GM23338 (cell line): ENCODE measurements around the gene PDF. TPM values are rescaled to one million over a fixed set of nuclear protein-coding genes. Genes with fewer than 3 reads are reported as not detected.

Source experiments
- ATAC-seq: fragments of 200-7000 bp; cut with Tn5 transposase; 3 replicates; pipeline ENCODE4 v1.9.1; 2020
- DNase-seq: peaks from one replicate; pipeline ENCODE4 v3.0.0-alpha.2; 2015; ENCODE audit warnings: low spot score
- H2AFZ ChIP-seq: fragments of 200-600 bp; sonication (generic); 2 replicates; pipeline ENCODE4 v1.8.0; 2016; ENCODE audit warnings: antibody characterized with exemption, mild to moderate bottlenecking, moderate library complexity
- H3F3A ChIP-seq: fragments of 200-600 bp; sonication (generic); replicated peaks from 2 replicates; pipeline ENCODE4 v1.8.0; 2017; ENCODE audit warnings: antibody characterized with exemption, mixed run types, low read depth
- H3K27ac ChIP-seq: fragments of 200-600 bp; sonication (generic); 2 replicates; pipeline ENCODE4 v1.6.1; 2016; ENCODE audit warnings: low read depth
- H3K27me3 ChIP-seq: fragments of 200-600 bp; sonication (generic); 2 replicates; pipeline ENCODE4 v1.8.0; 2016; ENCODE audit warnings: mild to moderate bottlenecking, mixed run types, moderate library complexity; ENCODE audit not compliant: insufficient read depth
- H3K36me3 ChIP-seq: fragments of 200-600 bp; sonication (generic); 2 replicates; pipeline ENCODE4 v1.8.0; 2016; ENCODE audit warnings: mild to moderate bottlenecking; ENCODE audit not compliant: insufficient read depth
- H3K4me1 ChIP-seq: fragments of 200-600 bp; sonication (generic); 2 replicates; pipeline ENCODE4 v1.8.0; 2016; ENCODE audit warnings: mild to moderate bottlenecking, moderate library complexity; ENCODE audit not compliant: insufficient read depth
- H3K4me2 ChIP-seq: fragments of 200-600 bp; sonication (generic); 2 replicates; pipeline ENCODE4 v1.7.1; 2017; ENCODE audit warnings: mixed run types
- H3K4me3 ChIP-seq: fragments of 200-600 bp; sonication (generic); 2 replicates; pipeline ENCODE4 v1.6.1; 2016; ENCODE audit warnings: mixed run types
- H3K79me2 ChIP-seq: fragments of 200-600 bp; sonication (generic); replicated peaks from 2 replicates; pipeline ENCODE4 v1.8.0; 2017; ENCODE audit warnings: mild to moderate bottlenecking; ENCODE audit not compliant: insufficient read depth
- H3K9me2 ChIP-seq: fragments of 200-600 bp; sonication (generic); 2 replicates; pipeline ENCODE4 v1.8.0; 2017; ENCODE audit not compliant: insufficient read depth
- H4K20me1 ChIP-seq: fragments of 200-600 bp; sonication (generic); replicated peaks from 2 replicates; pipeline ENCODE4 v1.8.0; 2017; ENCODE audit warnings: mild to moderate bottlenecking; ENCODE audit not compliant: insufficient read depth
- H3K27ac Mint-ChIP-seq: 2 replicates; pipeline ENCODE4 v1.8.0; 2020; ENCODE audit warnings: inconsistent platforms, mild to moderate bottlenecking, moderate library complexity, mixed read lengths
- H3K27me3 Mint-ChIP-seq: 3 replicates; pipeline ENCODE4 v1.8.0; 2022; ENCODE audit warnings: low read depth, mild to moderate bottlenecking, moderate library complexity, mixed read lengths, inconsistent platforms; ENCODE audit not compliant: insufficient read depth, poor library complexity
- H3K36me3 Mint-ChIP-seq: 3 replicates; pipeline ENCODE4 v1.8.0; 2021; ENCODE audit warnings: low read depth, mild to moderate bottlenecking, inconsistent platforms, moderate library complexity, mixed read lengths
- H3K4me1 Mint-ChIP-seq: 3 replicates; pipeline ENCODE4 v1.8.0; 2020; ENCODE audit warnings: mild to moderate bottlenecking, inconsistent platforms, mixed read lengths
- H3K4me3 Mint-ChIP-seq: 3 replicates; pipeline ENCODE4 v1.8.0; 2021; ENCODE audit warnings: moderate library complexity, mild to moderate bottlenecking, inconsistent platforms, mixed read lengths
- H3K9me3 Mint-ChIP-seq: 3 replicates; pipeline ENCODE4 v1.8.0; 2020; ENCODE audit warnings: moderate library complexity, mild to moderate bottlenecking, inconsistent platforms, mixed read lengths
- EZH2 ChIP-seq: fragments of 200-600 bp; sonication (generic); IDR thresholded peaks from one replicate; pipeline ENCODE4 v1.8.0; 2017; ENCODE audit warnings: antibody characterized with exemption, mild to moderate bottlenecking, low read depth; ENCODE audit not compliant: unreplicated experiment
- EZH2phosphoT487 ChIP-seq: fragments of 200-600 bp; sonication (generic); IDR thresholded peaks from one replicate; pipeline ENCODE4 v1.8.1; 2018; ENCODE audit warnings: antibody characterized with exemption; ENCODE audit not compliant: unreplicated experiment
- JUNB ChIP-seq: IDR thresholded peaks from one replicate; pipeline ENCODE4 v1.6.1; 2016; ENCODE audit warnings: antibody characterized with exemption; ENCODE audit not compliant: unreplicated experiment
- POLR2AphosphoS5 ChIP-seq: IDR thresholded peaks from 2 replicates; pipeline ENCODE4 v1.6.1; 2016; ENCODE audit warnings: antibody characterized with exemption, low read depth
- STAT1 ChIP-seq: IDR thresholded peaks from one replicate; pipeline ENCODE4 v1.6.1; 2016; ENCODE audit warnings: antibody characterized with exemption; ENCODE audit not compliant: unreplicated experiment
- ZNF114 ChIP-seq: fragments of 250-450 bp; sonication (Bioruptor Pico); IDR thresholded peaks from 2 replicates; pipeline ENCODE4 v1.5.0; 2020; ENCODE audit warnings: mild to moderate bottlenecking, moderate library complexity
- ZNF331 ChIP-seq: fragments of 250-450 bp; sonication (Bioruptor Pico); IDR thresholded peaks from 2 replicates; pipeline ENCODE4 v1.5.0; 2020; ENCODE audit warnings: low read depth, mild to moderate bottlenecking, moderate library complexity
- polyA plus RNA-seq: library from polyadenylated mRNA; unstranded; fragments of >200 nt; fragmentation: Nextera tagmentation; extraction: Ambion mirVana; gene quantifications from 2 replicates; pipeline ENCODE4 v1.2.1, GENCODE V29; 2016
- total RNA-seq: library from RNA; depleted of rRNA; stranded (reverse); fragments of >200 nt; shearing (Covaris generic); gene quantifications from 2 replicates; pipeline ENCODE4 v1.2.3, GENCODE V29; 2014
- TF ChIP-seq, protein P1 (sequence below): fragments of 250-450 bp; sonication (Bioruptor Pico); IDR thresholded peaks from 2 replicates; pipeline ENCODE4 v1.5.0; 2020; ENCODE audit warnings: mild to moderate bottlenecking, moderate library complexity

The PDF gene
- total and polyA plus RNA-seq, 2 experiments from 2014 or later = 18.8 to 43.4 TPM

- Histone ChIP-seq H3K27me3 (no peaks in the 10 kb centered on the region), H3K4me3 (peak overlapping the region; percentile 90), H4K20me1 (peaks cover 51% of the 10 kb centered on the region), H3K4me2 (peak overlapping the region; percentile 95), H3K9me2 (no peaks in the 10 kb centered on the region), H3K79me2 (peaks cover 72% of the 10 kb centered on the region), H2AFZ (no peak overlapping the region), H3F3A (peaks cover 44% of the 10 kb centered on the region), H3K36me3 (peaks cover 15% of the 10 kb centered on the region), H3K4me1 (peaks cover 21% of the 10 kb centered on the region), H3K27ac (no peak overlapping the region)
- H3K9me3 Mint-ChIP-seq = 0 out of 3 replicates have a peak, but pooled peaks cover 4% of the 10 kb centered on the region
- H3K4me1 Mint-ChIP-seq = peaks cover 18% of the 10 kb centered on the region
- peak overlapping the region; percentile 90 for H3K4me3 Mint-ChIP-seq
- H3K36me3 Mint-ChIP-seq = peaks cover 81% of the 10 kb centered on the region
- DNase-seq = no peak
- H3K27ac Mint-ChIP-seq = peak overlapping the region; percentile 90
- no peak for ATAC-seq
- H3K27me3 Mint-ChIP-seq = peaks cover 20% of the 10 kb centered on the region
- no peak for TF ChIP-seq EZH2
- TF ChIP-seq ZNF114 = no peak
- TF ChIP-seq STAT1 = no peak
- TF ChIP-seq POLR2AphosphoS5 = no peak; the same call in none of the 2 replicates
- TF ChIP-seq JUNB = no peak
Measured at GRCh38 chr16:69328854-69329316, 1.5 kb downstream of the PDF start.

GRCh38 chr16:69327585-69328310 is 2.6 kb downstream of the PDF start:
- peaks cover 63% of the 10 kb centered on the region for H3K79me2 ChIP-seq
- no peak for ATAC-seq
- Mint-ChIP-seq H3K27ac (no peak overlapping the region), H3K27me3 (peaks cover 21% of the 10 kb centered on the region), H3K36me3 (peaks cover 83% of the 10 kb centered on the region), H3K4me3 (peak overlapping the region; percentile 90), H3K4me1 (peaks cover 18% of the 10 kb centered on the region), H3K9me3 (0 out of 3 replicates have a peak, but pooled peaks cover 4% of the 10 kb centered on the region)
- H3K9me2 ChIP-seq = no peaks in the 10 kb centered on the region
- no peak for DNase-seq
- H2AFZ ChIP-seq = no peak overlapping the region
- H3K4me3 ChIP-seq = peak overlapping the region; percentile 90
- H3K27me3 ChIP-seq = no peaks in the 10 kb centered on the region
- TF ChIP-seq EZH2phosphoT487 (no peak), ZNF331 (no peak)
- TF ChIP-seq, protein P1, sequence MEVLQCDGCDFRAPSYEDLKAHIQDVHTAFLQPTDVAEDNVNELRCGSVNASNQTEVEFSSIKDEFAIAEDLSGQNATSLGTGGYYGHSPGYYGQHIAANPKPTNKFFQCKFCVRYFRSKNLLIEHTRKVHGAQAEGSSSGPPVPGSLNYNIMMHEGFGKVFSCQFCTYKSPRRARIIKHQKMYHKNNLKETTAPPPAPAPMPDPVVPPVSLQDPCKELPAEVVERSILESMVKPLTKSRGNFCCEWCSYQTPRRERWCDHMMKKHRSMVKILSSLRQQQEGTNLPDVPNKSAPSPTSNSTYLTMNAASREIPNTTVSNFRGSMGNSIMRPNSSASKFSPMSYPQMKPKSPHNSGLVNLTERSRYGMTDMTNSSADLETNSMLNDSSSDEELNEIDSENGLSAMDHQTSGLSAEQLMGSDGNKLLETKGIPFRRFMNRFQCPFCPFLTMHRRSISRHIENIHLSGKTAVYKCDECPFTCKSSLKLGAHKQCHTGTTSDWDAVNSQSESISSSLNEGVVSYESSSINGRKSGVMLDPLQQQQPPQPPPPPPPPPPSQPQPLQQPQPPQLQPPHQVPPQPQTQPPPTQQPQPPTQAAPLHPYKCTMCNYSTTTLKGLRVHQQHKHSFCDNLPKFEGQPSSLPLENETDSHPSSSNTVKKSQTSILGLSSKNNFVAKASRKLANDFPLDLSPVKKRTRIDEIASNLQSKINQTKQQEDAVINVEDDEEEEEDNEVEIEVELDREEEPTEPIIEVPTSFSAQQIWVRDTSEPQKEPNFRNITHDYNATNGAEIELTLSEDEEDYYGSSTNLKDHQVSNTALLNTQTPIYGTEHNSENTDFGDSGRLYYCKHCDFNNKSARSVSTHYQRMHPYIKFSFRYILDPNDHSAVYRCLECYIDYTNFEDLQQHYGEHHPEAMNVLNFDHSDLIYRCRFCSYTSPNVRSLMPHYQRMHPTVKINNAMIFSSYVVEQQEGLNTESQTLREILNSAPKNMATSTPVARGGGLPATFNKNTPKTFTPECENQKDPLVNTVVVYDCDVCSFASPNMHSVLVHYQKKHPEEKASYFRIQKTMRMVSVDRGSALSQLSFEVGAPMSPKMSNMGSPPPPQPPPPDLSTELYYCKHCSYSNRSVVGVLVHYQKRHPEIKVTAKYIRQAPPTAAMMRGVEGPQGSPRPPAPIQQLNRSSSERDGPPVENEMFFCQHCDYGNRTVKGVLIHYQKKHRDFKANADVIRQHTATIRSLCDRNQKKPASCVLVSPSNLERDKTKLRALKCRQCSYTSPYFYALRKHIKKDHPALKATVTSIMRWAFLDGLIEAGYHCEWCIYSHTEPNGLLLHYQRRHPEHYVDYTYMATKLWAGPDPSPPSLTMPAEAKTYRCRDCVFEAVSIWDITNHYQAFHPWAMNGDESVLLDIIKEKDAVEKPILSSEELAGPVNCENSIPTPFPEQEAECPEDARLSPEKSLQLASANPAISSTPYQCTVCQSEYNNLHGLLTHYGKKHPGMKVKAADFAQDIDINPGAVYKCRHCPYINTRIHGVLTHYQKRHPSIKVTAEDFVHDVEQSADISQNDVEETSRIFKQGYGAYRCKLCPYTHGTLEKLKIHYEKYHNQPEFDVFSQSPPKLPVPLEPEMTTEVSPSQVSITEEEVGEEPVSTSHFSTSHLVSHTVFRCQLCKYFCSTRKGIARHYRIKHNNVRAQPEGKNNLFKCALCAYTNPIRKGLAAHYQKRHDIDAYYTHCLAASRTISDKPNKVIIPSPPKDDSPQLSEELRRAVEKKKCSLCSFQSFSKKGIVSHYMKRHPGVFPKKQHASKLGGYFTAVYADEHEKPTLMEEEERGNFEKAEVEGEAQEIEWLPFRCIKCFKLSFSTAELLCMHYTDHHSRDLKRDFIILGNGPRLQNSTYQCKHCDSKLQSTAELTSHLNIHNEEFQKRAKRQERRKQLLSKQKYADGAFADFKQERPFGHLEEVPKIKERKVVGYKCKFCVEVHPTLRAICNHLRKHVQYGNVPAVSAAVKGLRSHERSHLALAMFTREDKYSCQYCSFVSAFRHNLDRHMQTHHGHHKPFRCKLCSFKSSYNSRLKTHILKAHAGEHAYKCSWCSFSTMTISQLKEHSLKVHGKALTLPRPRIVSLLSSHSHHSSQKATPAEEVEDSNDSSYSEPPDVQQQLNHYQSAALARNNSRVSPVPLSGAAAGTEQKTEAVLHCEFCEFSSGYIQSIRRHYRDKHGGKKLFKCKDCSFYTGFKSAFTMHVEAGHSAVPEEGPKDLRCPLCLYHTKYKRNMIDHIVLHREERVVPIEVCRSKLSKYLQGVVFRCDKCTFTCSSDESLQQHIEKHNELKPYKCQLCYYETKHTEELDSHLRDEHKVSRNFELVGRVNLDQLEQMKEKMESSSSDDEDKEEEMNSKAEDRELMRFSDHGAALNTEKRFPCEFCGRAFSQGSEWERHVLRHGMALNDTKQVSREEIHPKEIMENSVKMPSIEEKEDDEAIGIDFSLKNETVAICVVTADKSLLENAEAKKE = no peak
- peak overlapping the region; percentile 95; the same call in 1 of the 2 replicates for H3K4me2 ChIP-seq
- peaks cover 21% of the 10 kb centered on the region for H3K4me1 ChIP-seq
- peaks cover 46% of the 10 kb centered on the region for H4K20me1 ChIP-seq
- peaks cover 38% of the 10 kb centered on the region for H3F3A ChIP-seq
- peaks cover 11% of the 10 kb centered on the region for H3K36me3 ChIP-seq
- H3K27ac ChIP-seq = no peak overlapping the region
